ENCODE measurements around the gene EXOC8.

DNA sequence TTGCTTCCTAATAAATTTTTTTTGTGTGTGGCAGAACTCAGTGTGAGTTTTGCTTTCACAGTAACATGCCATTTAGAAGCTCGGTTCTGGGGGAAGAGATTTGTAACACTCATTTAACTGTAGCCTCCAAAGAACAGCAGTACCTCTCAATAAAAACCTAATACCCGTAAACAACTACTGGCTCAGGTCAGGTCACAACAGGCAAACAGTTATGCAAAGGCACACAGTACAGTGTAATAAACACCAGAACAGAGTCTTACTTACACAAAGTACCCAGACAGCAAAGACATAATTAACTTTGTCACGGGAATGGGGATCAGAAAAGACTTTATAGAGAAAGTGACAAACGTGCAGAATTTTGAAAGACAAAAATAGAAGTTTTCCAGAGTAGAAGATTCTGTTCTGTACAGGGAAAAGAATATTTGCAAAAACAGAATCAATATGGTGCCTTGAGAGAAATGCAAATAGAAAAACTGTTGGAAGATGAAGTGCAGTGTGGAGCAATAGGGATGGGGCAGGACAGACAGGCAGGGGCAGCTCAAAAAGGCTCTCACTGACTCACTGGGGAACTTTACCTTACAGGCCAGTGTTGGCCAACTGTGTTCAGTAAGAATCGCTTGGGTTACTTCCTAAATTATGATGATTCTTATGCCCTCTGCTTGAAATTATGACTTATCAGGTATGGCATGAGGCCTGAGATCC lies 45.7 kb upstream of the EXOC8 start:
- TF ChIP-seq, protein P1, sequence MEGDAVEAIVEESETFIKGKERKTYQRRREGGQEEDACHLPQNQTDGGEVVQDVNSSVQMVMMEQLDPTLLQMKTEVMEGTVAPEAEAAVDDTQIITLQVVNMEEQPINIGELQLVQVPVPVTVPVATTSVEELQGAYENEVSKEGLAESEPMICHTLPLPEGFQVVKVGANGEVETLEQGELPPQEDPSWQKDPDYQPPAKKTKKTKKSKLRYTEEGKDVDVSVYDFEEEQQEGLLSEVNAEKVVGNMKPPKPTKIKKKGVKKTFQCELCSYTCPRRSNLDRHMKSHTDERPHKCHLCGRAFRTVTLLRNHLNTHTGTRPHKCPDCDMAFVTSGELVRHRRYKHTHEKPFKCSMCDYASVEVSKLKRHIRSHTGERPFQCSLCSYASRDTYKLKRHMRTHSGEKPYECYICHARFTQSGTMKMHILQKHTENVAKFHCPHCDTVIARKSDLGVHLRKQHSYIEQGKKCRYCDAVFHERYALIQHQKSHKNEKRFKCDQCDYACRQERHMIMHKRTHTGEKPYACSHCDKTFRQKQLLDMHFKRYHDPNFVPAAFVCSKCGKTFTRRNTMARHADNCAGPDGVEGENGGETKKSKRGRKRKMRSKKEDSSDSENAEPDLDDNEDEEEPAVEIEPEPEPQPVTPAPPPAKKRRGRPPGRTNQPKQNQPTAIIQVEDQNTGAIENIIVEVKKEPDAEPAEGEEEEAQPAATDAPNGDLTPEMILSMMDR (IDR thresholded peaks at IDR 0.05 in 4 of 5, conservative IDR thresholded peaks at IDR 0.05 in 1 of 5), result no peak
- TF ChIP-seq POLR2A (IDR thresholded peaks at IDR 0.05), result peak in 1 of 2 donors; percentile 32

Data from gastrocnemius medialis (tissue), 4 donors.